IPS DF 4.7 (cell line): ENCODE data around the gene RARB.

Experiments
- DNase-seq: peaks from one replicate; pipeline ENCODE4 v3.0.0-alpha.2; 2013; ENCODE audit warnings: low spot score; ENCODE audit errors: extremely low read depth

Gene RARB

DNA sequence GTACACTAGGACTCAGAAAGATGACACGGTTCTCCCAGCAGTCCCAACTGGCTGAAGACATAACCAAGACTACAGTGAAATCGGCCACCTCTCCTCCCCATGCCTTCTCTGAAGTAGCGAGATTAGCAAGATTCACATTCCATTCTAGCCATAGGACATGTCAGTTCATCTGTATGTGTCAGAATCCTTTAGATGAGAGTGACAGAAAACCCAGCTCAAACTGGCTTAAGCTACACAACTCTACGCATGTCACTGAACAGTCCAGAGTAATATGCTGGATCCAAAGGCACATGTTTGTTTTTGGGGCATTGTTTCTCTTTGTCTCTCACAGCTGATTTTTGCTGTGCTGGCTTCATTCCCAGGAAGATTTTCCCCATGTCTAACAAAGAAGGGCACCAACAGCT is 75.8 kb downstream of the RARB start:
- DNase-seq, result no peak

DNA sequence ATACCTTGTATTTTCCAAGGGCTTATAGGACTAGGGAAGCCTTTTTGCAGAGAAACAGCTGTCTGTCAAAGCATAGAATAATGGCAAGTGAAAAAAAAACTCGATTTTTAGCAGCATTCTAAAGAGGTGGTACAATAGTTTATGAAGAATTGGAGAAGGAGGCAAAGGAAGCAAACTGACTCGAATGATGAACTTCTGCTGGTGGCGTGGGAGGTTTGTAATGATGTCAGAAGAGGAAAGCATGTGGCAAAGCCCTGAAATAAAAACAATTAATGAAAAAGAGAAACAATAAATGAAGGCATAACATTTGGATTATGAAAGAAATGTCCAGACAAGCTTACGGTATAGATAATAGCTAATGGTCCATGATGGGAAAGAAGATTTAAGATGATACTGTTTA is 77.5 kb downstream of the RARB start:
- no peak for DNase-seq

DNA sequence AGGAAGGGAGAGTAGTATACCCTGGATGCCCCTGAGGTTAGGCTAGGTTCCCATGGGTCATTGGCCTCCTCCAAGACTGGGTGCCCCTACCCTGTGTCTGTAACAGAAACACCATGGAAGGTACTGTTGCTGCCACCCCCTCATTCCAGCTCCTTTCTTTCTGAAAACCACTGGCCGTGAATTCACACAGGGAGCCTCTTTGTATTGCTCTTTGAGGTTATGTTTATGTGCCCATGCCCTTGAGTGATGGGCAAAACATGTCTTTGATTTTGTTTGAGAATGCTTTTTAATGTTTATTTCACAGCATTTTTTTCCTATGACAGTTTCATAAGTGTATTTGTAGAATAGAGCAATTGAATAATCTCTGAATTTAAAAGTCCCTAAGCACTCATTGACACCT is 79.7 kb downstream of the RARB start:
- DNase-seq, result no peak

DNA sequence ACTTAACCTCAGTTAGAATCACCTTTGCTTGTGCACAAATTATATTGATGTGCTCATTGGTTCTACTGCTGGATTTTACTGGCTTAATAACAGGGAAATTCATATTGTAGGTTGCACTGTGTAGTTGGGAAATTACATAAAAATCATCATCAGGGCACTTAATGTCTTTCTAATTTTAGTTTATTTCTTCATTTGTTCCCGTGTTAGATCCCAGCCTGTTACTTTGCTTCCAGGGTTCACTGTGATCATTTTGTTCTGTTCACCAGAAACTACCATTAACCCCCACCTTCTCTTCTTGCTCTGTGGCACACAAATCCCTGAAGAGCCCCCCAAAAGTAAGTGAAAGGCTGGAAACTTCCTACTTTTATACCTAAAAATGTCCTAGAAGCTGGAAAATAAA is 80.4 kb downstream of the RARB start:
- DNase-seq, result no peak

DNA sequence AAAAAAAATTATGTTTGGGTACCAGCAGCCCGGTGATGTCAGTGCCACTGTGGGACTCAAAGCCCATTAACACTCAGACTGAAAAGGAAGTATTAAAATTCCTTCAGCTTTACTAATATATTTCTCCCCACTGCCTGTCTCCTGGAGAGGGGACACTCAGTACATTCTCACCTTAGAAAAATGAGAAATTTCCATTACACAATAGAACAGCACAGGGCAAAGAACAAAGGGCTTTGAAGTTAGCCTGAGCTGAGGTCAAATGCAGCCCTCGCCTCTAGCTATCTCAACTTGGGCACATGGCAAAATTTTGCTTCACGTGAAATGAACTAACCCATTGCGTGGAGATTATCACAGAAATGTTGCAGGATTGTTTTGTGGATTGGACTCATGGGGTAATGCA is 80.8 kb downstream of the RARB start:
- DNase-seq, result no peak

DNA sequence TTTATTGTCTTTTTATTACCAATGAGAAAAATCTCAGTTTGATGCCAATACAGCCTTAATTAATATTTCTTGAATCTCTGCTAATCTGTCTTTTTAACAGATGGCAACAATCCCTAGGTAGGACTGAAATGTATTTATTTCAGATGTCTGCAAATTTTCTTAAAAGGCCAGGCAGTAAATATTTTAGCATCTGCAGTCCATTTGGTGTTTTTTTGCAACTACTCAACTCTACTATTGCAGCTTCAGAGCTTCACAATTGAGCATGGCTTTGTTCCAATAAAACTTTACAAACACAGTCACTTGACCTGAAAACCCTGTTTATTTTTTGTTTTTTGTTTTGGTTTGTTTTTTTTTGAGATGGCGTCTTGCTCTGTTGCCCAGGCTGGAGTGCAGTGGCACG is 82.7 kb downstream of the RARB start:
- DNase-seq, result no peak

DNA sequence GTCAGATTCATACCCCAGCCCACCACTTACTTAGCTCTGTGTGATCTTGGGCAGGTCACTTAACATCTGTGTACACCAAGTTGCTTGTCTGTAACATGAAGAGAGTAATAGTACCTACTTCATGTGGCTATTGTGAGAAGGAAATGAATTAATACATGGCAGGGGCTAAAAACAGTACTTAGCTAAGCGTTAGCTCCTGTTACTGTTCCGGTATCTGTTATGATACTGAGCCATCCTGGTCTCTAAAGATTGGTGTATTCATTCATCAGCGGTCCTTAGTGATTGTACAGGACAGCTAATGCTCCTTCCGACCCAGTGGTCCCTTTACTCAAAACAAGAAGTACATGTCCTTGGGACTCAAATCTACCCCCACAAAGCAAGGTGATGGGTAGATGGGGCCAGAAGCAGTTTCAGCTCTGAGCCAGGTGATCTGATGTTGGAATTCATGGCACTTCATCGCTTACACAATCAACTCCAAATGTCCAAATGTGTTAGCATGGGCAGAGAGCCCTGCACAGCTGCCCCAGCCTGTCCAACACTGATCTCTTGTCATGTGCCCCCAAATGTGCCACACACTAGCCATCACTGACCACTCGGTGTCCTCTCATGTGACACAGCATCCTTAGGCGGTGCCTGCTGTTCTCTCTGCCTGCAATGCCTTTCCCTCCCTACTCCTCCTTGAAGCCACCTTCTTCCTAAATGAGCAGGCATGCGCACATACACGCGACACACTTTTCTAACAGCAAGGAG is 84.1 kb downstream of the RARB start:
- DNase-seq, result no peak

DNA sequence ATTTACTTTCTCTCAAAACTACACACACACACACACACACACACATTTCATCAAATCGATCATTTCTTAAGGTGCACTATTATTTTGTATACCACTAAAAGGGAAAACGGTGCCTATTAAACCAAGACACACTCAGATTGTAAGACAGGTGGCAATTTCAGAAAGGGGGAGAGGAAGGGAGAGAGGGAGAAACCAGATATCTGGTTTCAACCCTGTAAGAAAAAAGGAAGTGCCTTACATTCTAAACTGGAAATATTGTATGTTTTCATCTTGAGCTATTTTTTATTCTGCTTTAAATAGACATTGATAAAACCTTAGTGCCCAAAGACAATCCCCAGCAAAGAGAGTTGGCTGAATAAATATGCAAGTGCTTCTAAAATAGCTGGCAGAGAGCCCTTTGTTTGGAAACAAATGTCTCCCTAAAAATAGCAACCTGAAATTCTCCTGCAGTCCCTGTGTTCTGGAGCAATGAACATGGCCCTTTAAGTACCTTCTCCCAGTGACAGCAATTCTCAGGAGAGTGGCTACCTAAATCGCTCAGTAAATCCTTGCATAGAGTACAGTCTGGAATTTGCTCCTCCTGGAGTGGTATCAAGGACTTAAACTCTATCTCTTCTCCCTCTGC is 85.7 kb downstream of the RARB start:
- DNase-seq, result no peak

DNA sequence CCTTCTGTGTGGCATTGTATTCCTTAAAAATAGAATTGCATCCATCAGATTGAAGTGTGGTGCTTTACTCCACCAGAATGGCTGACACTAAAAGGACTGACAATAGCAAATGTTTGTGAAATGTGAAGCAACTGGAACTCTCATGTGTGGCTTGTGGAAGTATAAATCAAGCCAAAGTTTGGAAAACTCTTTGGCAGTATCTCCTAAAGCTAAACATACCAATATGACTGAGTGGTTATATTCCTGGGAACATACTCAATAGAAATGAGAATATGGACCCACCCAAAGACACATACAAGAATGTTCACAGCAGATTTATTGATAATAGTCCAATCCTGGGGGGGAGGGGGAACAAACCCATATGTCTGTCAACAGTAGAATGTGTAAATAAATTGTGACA is 87.1 kb downstream of the RARB start:
- no peak for DNase-seq

DNA sequence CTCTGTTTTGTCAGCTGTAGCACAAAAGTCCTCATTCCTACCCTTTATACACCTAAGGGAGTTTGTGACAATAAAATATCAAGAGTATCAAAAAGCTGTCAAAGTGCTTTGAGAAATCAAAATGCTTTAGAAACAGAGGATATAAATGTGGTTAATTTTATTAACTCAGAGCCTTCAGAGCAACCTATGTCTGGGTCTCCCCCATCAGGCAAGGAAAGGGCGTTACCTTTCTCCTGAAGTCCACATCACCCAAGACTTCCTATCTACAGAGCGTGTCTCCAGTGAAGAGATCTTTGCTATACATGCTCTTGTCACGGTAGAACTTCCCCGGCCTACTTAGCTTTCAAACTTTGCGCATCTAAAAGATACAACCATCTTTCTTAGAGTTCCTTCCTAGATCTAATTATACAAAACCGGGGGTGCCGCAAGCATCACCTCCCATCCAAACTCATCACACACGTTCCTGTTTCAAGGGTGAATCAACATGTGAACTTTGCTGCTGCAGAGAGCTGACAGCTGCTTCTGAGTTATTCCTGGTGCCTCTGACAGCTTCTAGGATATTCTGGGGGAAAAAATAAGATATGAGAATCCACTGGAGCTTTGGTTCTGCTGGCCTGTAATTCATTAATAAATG is 93.0 kb downstream of the RARB start:
- DNase-seq, result no peak

DNA sequence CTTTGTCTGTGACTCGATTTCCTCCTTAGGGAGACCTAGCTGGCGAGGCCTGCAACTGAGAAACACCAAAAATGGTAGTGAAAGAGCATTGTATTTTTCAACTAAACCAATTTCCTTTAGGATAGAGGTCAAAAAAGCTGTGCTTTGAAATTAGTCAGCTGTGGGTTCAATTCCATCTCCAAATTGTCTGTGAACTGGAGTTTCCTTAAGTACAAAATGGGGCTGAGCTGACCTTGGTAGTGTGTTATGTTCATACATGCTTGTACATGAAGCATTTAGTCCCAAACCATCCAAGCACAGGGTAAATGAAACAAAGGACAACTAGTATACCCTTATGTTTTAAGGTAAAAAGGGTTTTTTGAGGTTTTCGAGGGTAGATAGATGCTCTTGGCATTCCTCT is 99.3 kb downstream of the RARB start:
- DNase-seq, result no peak

DNA sequence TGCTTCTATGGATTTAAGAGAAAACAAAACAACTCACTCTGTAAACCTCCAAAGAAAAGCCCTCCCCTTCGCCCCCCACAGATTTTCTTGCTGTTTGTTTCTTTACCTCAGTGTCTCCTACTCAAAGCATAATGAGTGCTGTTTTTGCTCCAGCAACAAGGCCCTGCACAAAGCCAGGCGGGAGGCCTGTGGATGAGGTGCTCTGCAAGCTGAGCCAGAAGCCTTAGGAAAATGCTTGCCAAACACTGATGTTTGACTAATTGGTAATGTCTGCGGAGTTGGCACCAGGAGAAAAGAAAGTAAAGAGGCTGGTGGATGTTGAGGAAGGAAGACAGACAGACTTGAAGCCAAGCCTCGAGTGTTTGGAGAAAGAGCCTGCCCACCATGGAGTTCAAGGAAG is 99.7 kb downstream of the RARB start:
- DNase-seq, result no peak

DNA sequence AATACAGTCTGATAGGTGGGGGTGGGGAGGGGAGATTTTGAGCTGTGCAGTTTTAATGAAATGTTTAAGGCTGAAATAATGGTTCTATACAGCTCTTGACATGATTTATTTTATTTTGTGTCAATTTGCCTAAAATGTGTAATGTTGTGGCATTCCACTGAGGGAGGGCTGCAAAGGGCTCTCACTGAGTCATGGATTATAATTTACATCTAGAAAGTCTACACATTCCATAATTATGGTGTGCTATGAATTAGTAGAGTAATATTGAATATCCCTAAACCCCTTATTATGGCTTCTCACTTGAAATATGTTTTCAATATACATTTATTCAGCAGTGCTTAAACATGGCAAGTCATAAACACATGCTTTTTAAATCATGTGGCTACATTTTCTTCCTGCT is 103.9 kb downstream of the RARB start:
- DNase-seq, result no peak

DNA sequence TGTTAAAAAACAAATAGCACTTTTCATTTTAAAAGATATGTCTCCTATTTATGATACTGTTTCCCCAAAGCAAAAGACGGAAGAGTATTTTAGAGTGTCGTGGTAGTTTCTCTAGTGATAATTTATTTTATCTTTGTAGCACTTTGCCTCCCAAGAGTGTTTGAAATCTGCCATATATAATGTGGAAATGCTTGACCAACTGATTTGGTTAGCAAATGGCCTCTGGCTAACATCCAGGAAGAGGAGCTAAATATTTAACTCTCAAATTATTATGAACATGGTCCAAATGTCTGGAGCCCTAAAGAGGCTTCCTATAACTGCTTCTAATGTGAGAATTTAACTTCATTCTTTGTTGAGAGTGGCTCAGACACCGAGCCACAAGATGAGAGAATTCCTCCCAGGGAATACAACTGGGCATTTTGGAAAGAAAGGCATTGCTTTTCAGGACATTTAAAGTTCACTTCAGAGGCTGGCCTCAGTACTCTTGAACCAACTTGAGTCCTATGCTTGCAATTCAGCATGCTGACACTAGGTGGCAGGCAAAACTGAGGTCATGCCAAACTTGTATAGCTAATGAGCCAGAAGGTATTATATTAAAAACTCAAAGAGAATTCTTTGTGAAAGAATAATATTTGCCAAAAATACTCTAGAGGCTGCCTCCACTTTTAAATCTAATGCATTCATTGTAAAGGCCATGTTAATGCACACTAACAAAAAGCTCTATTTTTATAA is 104.5 kb downstream of the RARB start:
- DNase-seq, result peak; percentile 51

DNA sequence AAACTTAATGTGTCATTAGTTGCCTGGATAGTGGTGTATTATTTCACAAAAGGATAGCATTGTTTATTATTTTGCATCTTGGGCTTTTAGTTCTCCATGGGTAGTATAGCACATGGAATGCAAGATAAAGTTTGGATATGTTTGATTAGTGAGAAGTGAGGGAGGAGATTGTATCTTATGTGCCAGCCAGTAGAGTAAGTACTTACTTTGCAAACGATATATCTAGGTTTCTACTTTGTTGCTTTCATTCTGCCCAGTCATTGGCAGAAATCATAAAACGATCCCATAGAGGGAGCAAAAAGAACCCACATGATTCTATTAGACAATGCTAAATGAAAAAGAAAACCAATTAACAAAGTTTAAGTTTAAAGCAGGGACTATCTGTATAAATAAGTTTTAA is 105.3 kb downstream of the RARB start:
- no peak for DNase-seq

DNA sequence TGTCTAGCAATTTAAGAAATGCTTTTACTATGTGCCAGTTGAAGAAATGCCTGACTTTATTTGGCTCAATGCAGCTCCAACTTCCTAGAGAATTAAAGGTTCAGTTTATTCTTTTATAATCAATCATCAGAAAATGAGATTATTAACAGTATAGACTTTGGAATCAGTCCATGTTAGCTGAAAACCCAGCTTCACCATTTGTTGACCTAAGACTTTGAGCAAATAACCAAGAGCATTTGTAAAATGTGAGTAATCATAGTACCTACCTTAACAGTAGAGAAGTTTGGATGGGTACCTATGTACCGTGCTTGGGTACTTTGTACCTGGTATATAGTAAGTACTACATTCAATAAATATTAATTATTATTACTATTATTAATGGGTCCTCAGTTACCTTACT is 105.9 kb downstream of the RARB start:
- no peak for DNase-seq

DNA sequence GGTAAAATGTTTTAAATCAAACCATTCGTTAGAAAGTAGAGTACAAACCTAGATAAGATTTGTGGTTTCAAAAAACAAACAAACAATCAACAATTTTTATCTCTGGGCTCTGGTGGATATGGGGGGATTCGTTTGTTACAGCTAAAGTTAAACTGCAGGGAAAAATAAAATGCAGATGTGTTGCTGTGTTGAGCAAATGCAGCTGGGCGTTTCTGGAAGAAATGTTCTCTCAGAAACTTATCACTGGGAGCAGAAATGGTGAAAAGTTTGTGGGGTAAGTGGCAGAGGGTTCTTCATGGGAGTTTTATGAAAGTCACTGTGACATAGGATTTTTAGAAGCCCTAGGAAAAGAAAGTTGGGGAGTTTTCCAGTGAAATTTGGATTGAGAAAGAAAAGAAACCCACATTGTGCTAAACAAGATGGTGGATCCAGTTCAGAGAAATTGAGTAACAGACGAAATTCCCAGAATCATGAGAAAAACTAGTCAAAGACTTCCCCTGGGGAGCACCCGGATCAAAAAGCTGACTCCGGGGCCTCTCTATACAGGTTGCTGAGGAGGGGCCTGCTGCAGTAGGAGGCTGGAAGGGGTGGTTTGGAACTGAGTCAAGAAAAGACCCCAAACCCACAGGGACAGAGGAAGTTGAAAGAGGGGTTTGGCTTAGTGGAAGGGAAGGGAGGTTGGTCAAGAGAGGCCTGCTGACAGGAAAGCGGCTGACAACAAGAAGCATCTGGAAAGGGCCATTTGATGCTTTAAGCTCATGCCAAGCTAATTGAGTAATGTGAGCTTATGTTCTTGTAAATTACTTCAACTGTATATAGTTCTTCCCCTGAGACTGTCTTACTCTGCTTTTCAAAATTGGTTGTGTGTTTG is 108.7 kb downstream of the RARB start:
- DNase-seq, result no peak

DNA sequence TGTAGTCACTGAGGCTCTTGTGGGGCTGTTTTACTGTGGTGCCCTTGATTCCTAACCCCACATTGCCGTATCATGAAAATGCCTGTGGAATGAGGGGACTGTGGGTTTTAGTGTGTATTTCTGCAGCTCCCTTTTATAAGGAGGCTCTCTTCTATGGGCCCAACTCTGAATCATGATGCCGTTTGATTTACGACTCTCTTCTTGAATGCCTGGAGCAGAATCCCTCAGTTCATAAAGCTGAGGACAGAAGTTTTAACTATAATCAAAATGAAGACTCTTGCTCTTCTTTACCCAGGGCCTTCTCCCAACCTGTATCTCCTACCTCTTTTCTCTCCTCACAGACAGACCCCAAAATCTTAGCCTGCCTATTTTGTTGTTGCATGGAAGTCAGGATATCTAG is 109.5 kb downstream of the RARB start:
- DNase-seq, result no peak

DNA sequence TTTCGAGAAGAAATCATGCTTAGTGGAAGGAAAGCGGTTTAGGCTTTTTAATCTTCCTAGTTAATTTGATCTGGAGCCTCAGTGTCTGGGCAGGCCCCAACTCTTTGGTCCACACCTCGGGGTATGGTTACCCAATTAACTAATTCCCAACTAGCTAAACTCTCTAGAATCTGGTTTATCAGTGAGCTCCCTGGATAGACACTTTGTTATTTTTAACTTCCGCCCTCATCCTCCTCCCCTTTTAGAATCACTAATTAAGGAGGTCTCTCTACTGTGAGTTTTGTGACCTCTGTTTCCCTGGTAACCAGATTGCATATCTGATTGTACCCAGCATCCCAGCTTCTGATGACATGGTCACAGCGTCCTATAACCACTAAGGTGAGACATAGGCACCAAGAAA is 112.2 kb downstream of the RARB start:
- no peak for DNase-seq

DNA sequence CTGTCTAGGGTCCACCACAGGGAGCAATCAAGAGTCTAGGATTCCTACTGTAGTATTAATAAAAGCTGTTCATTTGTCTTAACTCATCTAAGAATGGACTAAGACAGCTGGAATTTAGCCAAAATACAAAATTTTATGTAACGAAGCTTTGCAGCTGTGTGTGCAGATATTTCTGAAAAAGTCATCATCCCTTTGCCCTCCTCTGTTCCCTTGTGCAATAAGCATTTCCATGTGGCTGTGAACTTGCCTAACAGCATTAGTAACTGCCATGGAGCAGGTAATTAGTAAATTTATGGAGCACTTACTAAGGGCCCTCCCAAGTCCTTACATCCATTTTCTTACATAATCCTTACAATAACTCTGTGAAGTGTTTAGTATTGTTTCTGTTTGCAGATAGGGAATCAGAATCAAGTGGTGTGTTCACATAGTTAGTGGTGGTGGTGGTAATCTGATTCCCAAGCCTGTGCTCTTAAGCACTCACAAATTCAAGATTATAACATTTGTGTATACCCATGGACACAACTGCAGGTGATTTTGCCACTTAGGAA is 114.5 kb downstream of the RARB start:
- DNase-seq, result no peak

DNA sequence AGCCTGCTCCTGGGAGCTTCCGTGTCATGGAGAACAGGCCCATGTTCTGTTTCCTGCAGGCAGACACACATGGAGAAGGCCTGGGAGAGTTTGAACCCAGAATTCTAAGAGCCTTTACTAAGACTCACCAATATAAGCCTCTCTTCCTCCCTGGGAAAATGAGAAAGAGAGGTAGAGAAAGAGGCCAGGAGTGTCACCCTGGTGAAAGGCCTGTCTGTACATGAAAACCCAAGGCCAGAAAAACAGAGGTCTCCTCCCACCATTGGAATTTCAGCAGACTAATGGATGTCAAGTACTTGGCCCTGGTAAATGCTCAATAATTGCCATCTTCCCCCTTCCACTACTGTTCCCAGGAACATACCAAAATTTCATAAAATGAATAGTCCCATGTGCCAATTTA is 119.0 kb downstream of the RARB start:
- no peak for DNase-seq
